Esophagus muscularis mucosa (tissue), 4 donors: ENCODE results near the gene EFNA1. TPM values are rescaled to one million over a fixed set of nuclear protein-coding genes. Genes with fewer than 3 reads are reported as not detected.
A peak's percentile ranks its signal among the peaks of the same experiment; 100 is the strongest.

Experiments used
- DNase-seq: peaks from one replicate; pipeline ENCODE4 v3.0.0-alpha.2; 2017; ENCODE audit errors: extremely low spot score
- H3K27ac ChIP-seq, 4 donors: fragments of 200-600 bp; sonication (generic); replicated peaks in 1 of 4; 1 replicate in 3 of 4; 2 replicates in 1 of 4; pipeline ENCODE4 v1.5.1; 2016 to 2019; ENCODE audit warnings: mild to moderate bottlenecking in 1 of 4
- H3K27me3 ChIP-seq, 4 donors: fragments of 200-600 bp; sonication (generic); one replicate each; pipeline versions ENCODE4 v1.5.1 to v1.6.0; 2016 to 2019
- H3K36me3 ChIP-seq, 4 donors: fragments of 200-600 bp; sonication (generic); one replicate each; pipeline ENCODE4 v1.5.1; 2016 to 2019
- H3K4me1 ChIP-seq, 4 donors: fragments of 200-600 bp; sonication (generic); one replicate each; pipeline ENCODE4 v1.5.1; 2016 to 2019
- H3K4me3 ChIP-seq, 4 donors: fragments of 200-600 bp; sonication (generic); 1 replicate in 2 of 4; 2 replicates in 2 of 4; pipeline ENCODE4 v1.5.1; 2016 to 2019; ENCODE audit warnings: mild to moderate bottlenecking in 4 of 4, moderate library complexity in 1 of 4
- H3K9me3 ChIP-seq, 4 donors: fragments of 200-600 bp; sonication (generic); 1 replicate in 3 of 4; 2 replicates in 1 of 4; pipeline ENCODE4 v1.5.1; 2016 to 2019
- EP300 ChIP-seq: sonication (generic); formaldehyde crosslinking; IDR thresholded peaks from one replicate; pipeline ENCODE4 v1.6.1; 2017; ENCODE audit warnings: antibody characterized with exemption
- POLR2A ChIP-seq: fragments of 450-650 bp; IDR thresholded peaks from one replicate; pipeline ENCODE4 v1.6.1; 2017; ENCODE audit warnings: antibody characterized with exemption, moderate library complexity, mild to moderate bottlenecking, low read depth
- POLR2AphosphoS5 ChIP-seq, 2 donors: sonication (generic); formaldehyde crosslinking; IDR thresholded peaks; one replicate each; pipeline ENCODE4 v1.6.1; 2017; ENCODE audit warnings: antibody characterized with exemption in 2 of 2
- WGBS: methylation state at CpG from one replicate; pipeline ENCODE4 v1.1.5; 2018; 5-methylcytosine and 5-hydroxymethylcytosine counted together
- intact Hi-C: fragments of 100-400 bp; cut with DNase I; formaldehyde crosslinking; loops from one replicate; pipeline ENCODE4 v1.15.1; 2023
- total RNA-seq, 4 donors: library from RNA; depleted of rRNA; stranded (reverse); fragments of >200 nt; gene quantifications; one replicate each; pipeline versions ENCODE4 v1.1.0 to v1.2.1, GENCODE V29; 2016
- TF ChIP-seq, protein P1 (sequence below), 3 experiments: fragments of 200-600 bp in 2 of 3; fragments of 450-650 bp in 1 of 3; sonication (generic) in 2 of 3; IDR thresholded peaks; one replicate each; pipeline ENCODE4 v1.5.1; 2017 to 2019; ENCODE audit warnings: antibody characterized with exemption in 3 of 3, mild to moderate bottlenecking in 2 of 3, moderate library complexity in 1 of 3

EFNA1 gene
- total RNA-seq, 4 donors from 2014 or later = 11.2 to 37.3 (median 27.5) TPM

DNA sequence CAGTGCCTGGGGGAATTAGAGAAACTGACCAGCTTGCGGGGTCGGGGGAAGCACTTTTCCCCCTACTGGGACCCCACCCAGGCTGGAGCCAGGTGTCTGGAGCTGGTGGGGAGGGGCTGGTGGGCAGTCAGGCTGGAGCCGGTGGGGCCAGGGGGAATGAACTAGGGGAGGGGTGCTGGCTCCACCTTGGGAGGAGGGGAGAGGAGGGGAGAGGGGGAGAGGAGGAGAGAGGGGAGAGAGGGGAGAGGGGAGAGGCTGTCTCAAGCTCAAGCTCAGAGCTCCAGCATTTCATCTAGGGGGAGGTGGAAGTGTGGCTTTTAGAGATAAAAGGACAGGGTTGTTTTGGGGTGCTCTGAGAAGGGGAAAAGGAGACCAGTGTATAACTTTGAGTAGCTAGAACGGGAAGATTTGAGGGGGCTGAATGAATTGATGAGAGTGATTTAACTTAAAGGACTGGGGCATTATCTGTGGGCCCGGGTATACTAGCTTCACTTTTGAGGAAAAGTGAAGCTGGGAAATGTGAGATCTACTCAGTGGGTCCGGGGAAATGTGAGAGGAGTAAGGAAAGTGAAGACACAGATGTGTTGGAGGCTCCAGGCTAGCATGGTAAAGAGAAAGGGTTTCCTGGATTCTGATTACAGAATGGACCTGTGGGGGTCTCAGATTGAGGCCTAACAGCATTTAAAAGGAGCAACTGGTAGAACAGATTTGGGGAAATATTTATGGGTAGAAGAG, 2.8 kb downstream of the EFNA1 start:
- 28% methylated on average over 5 of the region's 6 CpGs for WGBS
- Histone ChIP-seq H3K27ac (peak overlapping the region; percentile 85 to 97 (median 89)), H3K4me1 (peaks cover 79 to 97% (median 93%) of the 10 kb centered on the region in 4 donors), H3K4me3 (peak overlapping the region; percentile 63 to 71 (median 68)), H3K36me3 (peaks cover 16 to 43% (median 36%) of the 10 kb centered on the region in 4 donors), H3K9me3 (no peaks in the 10 kb centered on the region), H3K27me3 (no peaks in the 10 kb centered on the region)
- TF ChIP-seq POLR2A = peak; percentile 8
- TF ChIP-seq, protein P1, sequence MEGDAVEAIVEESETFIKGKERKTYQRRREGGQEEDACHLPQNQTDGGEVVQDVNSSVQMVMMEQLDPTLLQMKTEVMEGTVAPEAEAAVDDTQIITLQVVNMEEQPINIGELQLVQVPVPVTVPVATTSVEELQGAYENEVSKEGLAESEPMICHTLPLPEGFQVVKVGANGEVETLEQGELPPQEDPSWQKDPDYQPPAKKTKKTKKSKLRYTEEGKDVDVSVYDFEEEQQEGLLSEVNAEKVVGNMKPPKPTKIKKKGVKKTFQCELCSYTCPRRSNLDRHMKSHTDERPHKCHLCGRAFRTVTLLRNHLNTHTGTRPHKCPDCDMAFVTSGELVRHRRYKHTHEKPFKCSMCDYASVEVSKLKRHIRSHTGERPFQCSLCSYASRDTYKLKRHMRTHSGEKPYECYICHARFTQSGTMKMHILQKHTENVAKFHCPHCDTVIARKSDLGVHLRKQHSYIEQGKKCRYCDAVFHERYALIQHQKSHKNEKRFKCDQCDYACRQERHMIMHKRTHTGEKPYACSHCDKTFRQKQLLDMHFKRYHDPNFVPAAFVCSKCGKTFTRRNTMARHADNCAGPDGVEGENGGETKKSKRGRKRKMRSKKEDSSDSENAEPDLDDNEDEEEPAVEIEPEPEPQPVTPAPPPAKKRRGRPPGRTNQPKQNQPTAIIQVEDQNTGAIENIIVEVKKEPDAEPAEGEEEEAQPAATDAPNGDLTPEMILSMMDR (IDR thresholded peaks at IDR 0.05) = no peak
- TF ChIP-seq EP300 = no peak
- no peak for DNase-seq
- intact Hi-C loops = no loop called here

DNA sequence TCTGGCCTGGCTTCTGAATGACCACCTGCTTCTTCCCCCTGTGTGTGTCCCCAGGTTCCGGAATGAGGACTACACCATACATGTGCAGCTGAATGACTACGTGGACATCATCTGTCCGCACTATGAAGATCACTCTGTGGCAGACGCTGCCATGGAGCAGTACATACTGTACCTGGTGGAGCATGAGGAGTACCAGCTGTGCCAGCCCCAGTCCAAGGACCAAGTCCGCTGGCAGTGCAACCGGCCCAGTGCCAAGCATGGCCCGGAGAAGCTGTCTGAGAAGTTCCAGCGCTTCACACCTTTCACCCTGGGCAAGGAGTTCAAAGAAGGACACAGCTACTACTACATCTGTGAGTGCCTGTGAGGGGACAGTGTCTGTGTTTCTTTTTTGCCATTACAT, 3.6 kb downstream of the EFNA1 start:
- Histone ChIP-seq H3K36me3 (peaks cover 16 to 43% (median 36%) of the 10 kb centered on the region in 4 donors), H3K4me1 (peaks cover 71 to 90% (median 88%) of the 10 kb centered on the region in 4 donors), H3K9me3 (no peaks in the 10 kb centered on the region), H3K27ac (peak overlapping the region; percentile 85 to 97 (median 89)), H3K4me3 (peak overlapping the region in 3 of 4 donors; percentile 63 to 71 (median 69)), H3K27me3 (no peaks in the 10 kb centered on the region)
- DNase-seq = no peak
- no peak for TF ChIP-seq EP300
- peak; percentile 29 to 58 for TF ChIP-seq POLR2AphosphoS5 (IDR thresholded peaks at IDR 0.05)
- TF ChIP-seq, protein P1 (IDR thresholded peaks at IDR 0.05) = no peak
- intact Hi-C loops = no loop called here
- WGBS = 65% methylated on average over 8 of the region's 8 CpGs

DNA sequence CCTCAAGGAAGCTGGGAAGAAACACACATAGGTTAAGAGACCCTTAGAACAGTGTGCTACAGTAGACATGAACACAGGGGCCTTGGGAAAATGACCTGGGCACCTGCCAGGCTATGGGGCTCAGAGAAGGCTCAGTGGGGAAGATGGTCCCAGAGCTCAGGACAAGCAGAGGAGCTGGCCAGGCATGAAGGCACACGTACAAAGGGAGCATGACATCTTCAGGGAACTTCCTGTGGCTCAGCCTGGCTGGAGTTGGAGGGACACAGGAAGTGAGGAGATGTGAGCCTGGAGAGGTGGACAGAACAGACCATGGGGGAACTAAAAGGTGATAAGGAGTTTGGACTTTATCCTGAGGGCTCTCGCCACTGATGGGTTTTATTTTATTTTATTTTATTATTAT, 4.2 kb downstream of the EFNA1 start:
- TF ChIP-seq POLR2AphosphoS5 (IDR thresholded peaks at IDR 0.05) = no peak
- TF ChIP-seq POLR2A = no peak
- TF ChIP-seq, protein P1 (IDR thresholded peaks at IDR 0.05) = no peak
- TF ChIP-seq EP300 = no peak
- H3K27ac ChIP-seq = peak overlapping the region; percentile 85 to 97 (median 89)
- H3K27me3 ChIP-seq = no peaks in the 10 kb centered on the region
- intact Hi-C loops = no loop called here
- WGBS = 65% methylated on average over 2 of the region's 2 CpGs
- H3K36me3 ChIP-seq = peaks cover 16 to 43% (median 36%) of the 10 kb centered on the region in 4 donors
- H3K4me1 ChIP-seq = peaks cover 68 to 90% (median 87%) of the 10 kb centered on the region in 4 donors
- no peaks in the 10 kb centered on the region for H3K9me3 ChIP-seq
- no peak for DNase-seq
- H3K4me3 ChIP-seq = no peak overlapping the region

DNA sequence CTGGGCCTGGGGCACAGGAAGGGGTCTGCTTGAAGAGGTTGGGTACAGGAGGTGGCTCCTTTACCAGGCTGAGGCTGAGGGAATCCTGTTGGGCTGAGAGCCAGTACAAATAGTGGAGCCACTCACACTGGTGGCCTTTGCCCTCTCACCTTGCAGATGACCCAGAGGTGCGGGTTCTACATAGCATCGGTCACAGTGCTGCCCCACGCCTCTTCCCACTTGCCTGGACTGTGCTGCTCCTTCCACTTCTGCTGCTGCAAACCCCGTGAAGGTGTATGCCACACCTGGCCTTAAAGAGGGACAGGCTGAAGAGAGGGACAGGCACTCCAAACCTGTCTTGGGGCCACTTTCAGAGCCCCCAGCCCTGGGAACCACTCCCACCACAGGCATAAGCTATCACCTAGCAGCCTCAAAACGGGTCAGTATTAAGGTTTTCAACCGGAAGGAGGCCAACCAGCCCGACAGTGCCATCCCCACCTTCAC, 6.2 kb downstream of the EFNA1 start:
- intact Hi-C loops = no loop called here
- TF ChIP-seq EP300 (no peak), POLR2A (no peak), POLR2AphosphoS5 (IDR thresholded peaks at IDR 0.05) (no peak)
- TF ChIP-seq, protein P1 (IDR thresholded peaks at IDR 0.05) = no peak
- H3K4me3 ChIP-seq = no peak overlapping the region
- no peaks in the 10 kb centered on the region for H3K27me3 ChIP-seq
- 73% methylated on average over 3 of the region's 7 CpGs for WGBS
- peaks cover 75 to 92% (median 88%) of the 10 kb centered on the region in 4 donors for H3K4me1 ChIP-seq
- H3K36me3 ChIP-seq = peaks cover 16 to 52% (median 46%) of the 10 kb centered on the region in 4 donors
- no peaks in the 10 kb centered on the region for H3K9me3 ChIP-seq
- peak overlapping the region; percentile 93 to 99 (median 96) for H3K27ac ChIP-seq
- no peak for DNase-seq
